Measurements from ENCODE around the gene MEGF8.

Gene MEGF8

GRCh38 chr19:42350417-42350816 is 25.0 kb downstream of the MEGF8 start:
- Histone ChIP-seq H3K9me3 (ENCODE audit: control insufficient read depth, low read length) (no peaks in the 10 kb centered on the region), H2AFZ (no peak overlapping the region), H3K36me3 (ENCODE audit: control insufficient read depth, insufficient read depth, low read length) (no peaks in the 10 kb centered on the region), H3K27ac (no peak overlapping the region), H3K9ac (no peak overlapping the region), H3K79me2 (peaks cover 3% of the 10 kb centered on the region), H3K4me2 (ENCODE audit: low read length) (no peak overlapping the region), H3K4me1 (no peaks in the 10 kb centered on the region), H3K27me3 (ENCODE audit: control insufficient read depth, insufficient read depth, low read length) (no peaks in the 10 kb centered on the region), H3K4me3 (ENCODE audit: low read depth, low read length) (no peak overlapping the region)
- no peak for TF ChIP-seq CTCF (IDR thresholded peaks at IDR 0.05)

- H3K9ac ChIP-seq: no peak overlapping the region
- H3K27ac ChIP-seq: no peak overlapping the region
- TF ChIP-seq CTCF (IDR thresholded peaks at IDR 0.05): no peak
- no peak overlapping the region for H3K4me3 ChIP-seq (ENCODE audit: low read depth, low read length)
- H3K36me3 ChIP-seq (ENCODE audit: control insufficient read depth, insufficient read depth, low read length): no peaks in the 10 kb centered on the region
- H3K4me2 ChIP-seq (ENCODE audit: low read length): no peak overlapping the region
- H2AFZ ChIP-seq: no peak overlapping the region
- no peaks in the 10 kb centered on the region for H3K4me1 ChIP-seq
- H3K27me3 ChIP-seq (ENCODE audit: control insufficient read depth, insufficient read depth, low read length): no peaks in the 10 kb centered on the region
- H3K9me3 ChIP-seq (ENCODE audit: control insufficient read depth, low read length): no peaks in the 10 kb centered on the region
- peaks cover 3% of the 10 kb centered on the region for H3K79me2 ChIP-seq
Measured at GRCh38 chr19:42351079-42351735, 25.8 kb downstream of the MEGF8 start.

GRCh38 chr19:42352301-42353259 is 27.1 kb downstream of the MEGF8 start:
- H3K4me3 ChIP-seq (ENCODE audit: low read depth, low read length): no peak overlapping the region
- H3K79me2 ChIP-seq: peaks cover 3% of the 10 kb centered on the region
- H2AFZ ChIP-seq: no peak overlapping the region
- no peaks in the 10 kb centered on the region for H3K4me1 ChIP-seq
- no peak overlapping the region for H3K9ac ChIP-seq
- no peak overlapping the region for H3K4me2 ChIP-seq (ENCODE audit: low read length)
- no peaks in the 10 kb centered on the region for H3K36me3 ChIP-seq (ENCODE audit: control insufficient read depth, insufficient read depth, low read length)
- TF ChIP-seq CTCF (IDR thresholded peaks at IDR 0.05): no peak
- H3K27me3 ChIP-seq (ENCODE audit: control insufficient read depth, insufficient read depth, low read length): no peaks in the 10 kb centered on the region
- H3K9me3 ChIP-seq (ENCODE audit: control insufficient read depth, low read length): no peaks in the 10 kb centered on the region
- H3K27ac ChIP-seq: no peak overlapping the region

- Histone ChIP-seq H3K9ac (no peak overlapping the region), H3K4me1 (no peaks in the 10 kb centered on the region), H2AFZ (no peak overlapping the region), H3K4me2 (ENCODE audit: low read length) (no peak overlapping the region), H3K36me3 (ENCODE audit: control insufficient read depth, insufficient read depth, low read length) (no peaks in the 10 kb centered on the region), H3K27me3 (ENCODE audit: control insufficient read depth, insufficient read depth, low read length) (no peaks in the 10 kb centered on the region), H3K4me3 (ENCODE audit: low read depth, low read length) (no peak overlapping the region), H3K9me3 (ENCODE audit: control insufficient read depth, low read length) (no peaks in the 10 kb centered on the region), H3K79me2 (peaks cover 3% of the 10 kb centered on the region), H3K27ac (no peak overlapping the region)
- TF ChIP-seq CTCF (IDR thresholded peaks at IDR 0.05): no peak
Measured at GRCh38 chr19:42353341-42354015, 28.0 kb downstream of the MEGF8 start.
